Osteocyte (in vitro differentiated cells): ENCODE data around the gene DNAJC3. TPM values are rescaled to one million over a fixed set of nuclear protein-coding genes. Genes with fewer than 3 reads are reported as not detected.

ENCODE experiments used
- DNase-seq: peaks from one replicate; pipeline ENCODE4 v3.0.0; 2021; ENCODE audit warnings: mixed read lengths; ENCODE audit not compliant: unreplicated experiment; ENCODE audit errors: extremely low spot score
- H3K27ac Mint-ChIP-seq: one replicate; pipeline ENCODE4 v1.8.0; 2021; ENCODE audit warnings: mild to moderate bottlenecking, mixed read lengths; ENCODE audit not compliant: unreplicated experiment
- H3K27me3 Mint-ChIP-seq: one replicate; pipeline ENCODE4 v1.8.0; 2021; ENCODE audit warnings: mixed read lengths; ENCODE audit not compliant: unreplicated experiment
- H3K36me3 Mint-ChIP-seq: one replicate; pipeline ENCODE4 v1.8.0; 2021; ENCODE audit warnings: mixed read lengths; ENCODE audit not compliant: unreplicated experiment
- H3K4me1 Mint-ChIP-seq: one replicate; pipeline ENCODE4 v1.8.0; 2021; ENCODE audit warnings: mixed read lengths; ENCODE audit not compliant: unreplicated experiment
- H3K4me3 Mint-ChIP-seq: one replicate; pipeline ENCODE4 v1.8.0; 2021; ENCODE audit warnings: mild to moderate bottlenecking, moderate library complexity, mixed read lengths; ENCODE audit not compliant: unreplicated experiment
- H3K9me3 Mint-ChIP-seq: one replicate; pipeline ENCODE4 v1.8.0; 2021; ENCODE audit warnings: mixed read lengths; ENCODE audit not compliant: unreplicated experiment
- total RNA-seq: library from RNA; stranded (reverse); gene quantifications from 2 replicates; pipeline ENCODE4 v1.2.1, GENCODE V29; 2021
- TF ChIP-seq, protein P1 (sequence below): fragments of 200-600 bp; sonication (generic); IDR thresholded peaks from 2 replicates; pipeline ENCODE4 v1.5.0; 2021; ENCODE audit warnings: antibody characterized with exemption, mild to moderate bottlenecking, moderate library complexity

Gene DNAJC3
- total RNA-seq, 1 donor from 2014 or later: 45.9 TPM

DNA sequence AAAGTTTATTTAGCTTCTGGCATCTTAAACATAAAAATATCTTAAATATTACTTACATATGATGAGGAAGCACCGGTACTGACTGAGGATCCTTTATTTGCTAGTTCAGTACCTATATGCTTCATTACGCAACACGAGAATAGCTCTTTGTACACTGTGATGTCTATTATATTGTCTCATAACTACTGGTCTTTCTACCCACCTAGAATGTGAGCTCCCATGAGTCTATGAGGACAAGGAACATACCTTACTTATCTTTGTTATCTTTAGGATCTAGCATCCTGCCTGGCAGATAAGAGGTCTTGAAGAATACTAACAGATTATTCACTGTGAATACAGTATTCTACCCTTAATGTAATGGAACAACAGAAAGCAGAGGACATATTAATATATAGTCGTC is 124.9 kb downstream of the DNAJC3 start:
- no peak overlapping the region for H3K4me3 Mint-ChIP-seq
- H3K36me3 Mint-ChIP-seq: peaks cover 37% of the 10 kb centered on the region
- peaks cover 31% of the 10 kb centered on the region for H3K9me3 Mint-ChIP-seq
- TF ChIP-seq, protein P1, sequence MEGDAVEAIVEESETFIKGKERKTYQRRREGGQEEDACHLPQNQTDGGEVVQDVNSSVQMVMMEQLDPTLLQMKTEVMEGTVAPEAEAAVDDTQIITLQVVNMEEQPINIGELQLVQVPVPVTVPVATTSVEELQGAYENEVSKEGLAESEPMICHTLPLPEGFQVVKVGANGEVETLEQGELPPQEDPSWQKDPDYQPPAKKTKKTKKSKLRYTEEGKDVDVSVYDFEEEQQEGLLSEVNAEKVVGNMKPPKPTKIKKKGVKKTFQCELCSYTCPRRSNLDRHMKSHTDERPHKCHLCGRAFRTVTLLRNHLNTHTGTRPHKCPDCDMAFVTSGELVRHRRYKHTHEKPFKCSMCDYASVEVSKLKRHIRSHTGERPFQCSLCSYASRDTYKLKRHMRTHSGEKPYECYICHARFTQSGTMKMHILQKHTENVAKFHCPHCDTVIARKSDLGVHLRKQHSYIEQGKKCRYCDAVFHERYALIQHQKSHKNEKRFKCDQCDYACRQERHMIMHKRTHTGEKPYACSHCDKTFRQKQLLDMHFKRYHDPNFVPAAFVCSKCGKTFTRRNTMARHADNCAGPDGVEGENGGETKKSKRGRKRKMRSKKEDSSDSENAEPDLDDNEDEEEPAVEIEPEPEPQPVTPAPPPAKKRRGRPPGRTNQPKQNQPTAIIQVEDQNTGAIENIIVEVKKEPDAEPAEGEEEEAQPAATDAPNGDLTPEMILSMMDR: no peak
- no peaks in the 10 kb centered on the region for H3K4me1 Mint-ChIP-seq
- H3K27me3 Mint-ChIP-seq: no peaks in the 10 kb centered on the region
- DNase-seq: no peak
- H3K27ac Mint-ChIP-seq: no peak overlapping the region

DNA sequence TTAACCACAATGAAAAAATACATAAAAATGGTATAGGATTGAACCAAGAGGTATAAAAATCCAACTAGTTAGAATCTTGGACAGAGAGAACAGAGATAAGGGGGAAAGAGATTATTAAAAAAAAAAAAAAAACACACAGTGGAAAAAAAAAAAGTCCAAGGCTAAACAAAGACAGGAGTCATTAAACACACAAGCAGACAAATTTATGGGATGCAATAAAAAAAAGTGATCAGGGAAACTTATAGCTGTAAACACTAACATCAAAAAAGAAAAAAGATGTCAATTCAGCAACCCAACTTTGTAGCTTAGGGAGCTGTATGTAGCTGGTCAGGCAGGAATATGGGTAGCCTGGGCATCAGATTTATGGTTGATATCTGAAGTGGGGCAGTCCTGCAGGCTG is 129.0 kb downstream of the DNAJC3 start:
- Mint-ChIP-seq H3K27ac (no peak overlapping the region), H3K27me3 (no peaks in the 10 kb centered on the region), H3K4me1 (no peaks in the 10 kb centered on the region), H3K36me3 (peaks cover 45% of the 10 kb centered on the region), H3K4me3 (no peak overlapping the region), H3K9me3 (peaks cover 58% of the 10 kb centered on the region)
- DNase-seq: no peak
- TF ChIP-seq, protein P1: no peak

DNA sequence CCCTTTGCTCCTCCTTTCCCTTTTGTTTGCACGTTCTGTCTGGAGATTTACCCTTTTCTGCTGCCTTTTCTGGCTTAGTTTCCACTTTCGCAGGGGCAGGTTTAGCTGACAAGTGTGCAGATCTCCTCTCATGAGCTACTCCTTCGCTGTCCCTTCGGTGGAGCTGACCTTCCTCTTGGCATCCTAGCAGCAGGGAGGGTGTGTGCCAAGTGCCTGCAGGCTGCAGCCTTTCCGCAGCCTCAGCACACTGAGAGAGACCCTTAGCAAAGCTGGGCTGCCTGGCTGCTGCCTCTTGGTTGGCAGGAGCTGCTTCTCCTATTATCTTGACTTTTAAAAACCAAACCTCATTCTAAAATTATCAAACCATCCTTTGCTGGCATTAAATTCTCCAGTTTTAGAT is 132.5 kb downstream of the DNAJC3 start:
- H3K9me3 Mint-ChIP-seq: peaks cover 53% of the 10 kb centered on the region

DNA sequence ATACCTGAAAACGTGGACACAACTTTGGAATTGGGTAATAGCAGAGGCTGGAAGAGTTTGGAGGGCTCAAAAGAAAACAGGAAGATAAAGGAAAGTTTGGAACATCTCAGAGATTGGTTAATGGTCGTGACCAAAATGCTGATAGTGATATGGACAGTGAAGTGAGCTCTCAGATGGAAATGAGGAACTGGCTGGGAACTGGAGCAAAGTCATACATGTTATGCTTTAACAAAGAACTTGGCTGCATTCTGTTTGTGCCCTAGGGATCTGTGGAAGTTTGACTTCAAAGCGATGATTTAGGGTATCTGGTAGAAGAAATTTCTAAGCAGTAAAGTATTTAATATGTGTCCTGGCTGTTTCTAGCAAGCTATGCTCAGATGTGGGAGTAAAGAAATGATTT is 136.2 kb downstream of the DNAJC3 start:
- peaks cover 1% of the 10 kb centered on the region for H3K4me1 Mint-ChIP-seq
- no peak overlapping the region for H3K27ac Mint-ChIP-seq
- no peaks in the 10 kb centered on the region for H3K27me3 Mint-ChIP-seq
- TF ChIP-seq, protein P1: no peak
- no peak for DNase-seq
- H3K36me3 Mint-ChIP-seq: peaks cover 36% of the 10 kb centered on the region
- H3K4me3 Mint-ChIP-seq: no peak overlapping the region
- peaks cover 29% of the 10 kb centered on the region for H3K9me3 Mint-ChIP-seq

More for the DNA sequence above, 132.5 kb downstream of the DNAJC3 start:
- Mint-ChIP-seq H3K27ac (no peak overlapping the region), H3K36me3 (peaks cover 41% of the 10 kb centered on the region), H3K4me1 (no peaks in the 10 kb centered on the region), H3K27me3 (no peaks in the 10 kb centered on the region), H3K4me3 (no peak overlapping the region)
- TF ChIP-seq, protein P1: no peak
- no peak for DNase-seq

DNA sequence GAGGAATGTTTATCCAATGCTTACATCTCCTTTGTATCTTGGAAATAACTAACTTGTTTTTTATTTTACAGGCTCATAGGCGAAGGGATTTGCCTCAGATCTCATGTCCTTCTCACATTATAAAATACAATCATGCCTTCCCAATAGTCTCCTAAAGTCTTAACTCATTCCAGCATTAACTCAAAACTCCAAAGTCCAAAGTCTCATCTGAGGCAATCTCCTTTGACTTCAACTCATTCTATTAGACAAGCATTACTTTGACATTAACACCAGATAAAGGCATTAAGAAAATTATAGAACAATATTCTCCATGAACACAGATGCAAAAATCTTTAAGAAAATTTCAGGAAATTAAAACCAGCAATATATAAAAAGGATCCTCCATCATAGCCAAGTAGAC is 137.6 kb downstream of the DNAJC3 start:
- Mint-ChIP-seq H3K4me3 (no peak overlapping the region), H3K4me1 (peaks cover 1% of the 10 kb centered on the region), H3K36me3 (peaks cover 28% of the 10 kb centered on the region), H3K27ac (no peak overlapping the region), H3K27me3 (no peaks in the 10 kb centered on the region), H3K9me3 (peaks cover 19% of the 10 kb centered on the region)
- DNase-seq: no peak
- TF ChIP-seq, protein P1: no peak
